ELR (cell line): ENCODE data around the gene CPT1B.
"Not testable (repeated sequence)": the region's sequence is repeated elsewhere in the genome, so short reads cannot be mapped to it uniquely, and the experiment has no call there.

Source experiments
- DNase-seq: peaks from one replicate; pipeline ENCODE4 v3.0.0-alpha.2; 2015; ENCODE audit warnings: low read depth

Gene CPT1B

DNA sequence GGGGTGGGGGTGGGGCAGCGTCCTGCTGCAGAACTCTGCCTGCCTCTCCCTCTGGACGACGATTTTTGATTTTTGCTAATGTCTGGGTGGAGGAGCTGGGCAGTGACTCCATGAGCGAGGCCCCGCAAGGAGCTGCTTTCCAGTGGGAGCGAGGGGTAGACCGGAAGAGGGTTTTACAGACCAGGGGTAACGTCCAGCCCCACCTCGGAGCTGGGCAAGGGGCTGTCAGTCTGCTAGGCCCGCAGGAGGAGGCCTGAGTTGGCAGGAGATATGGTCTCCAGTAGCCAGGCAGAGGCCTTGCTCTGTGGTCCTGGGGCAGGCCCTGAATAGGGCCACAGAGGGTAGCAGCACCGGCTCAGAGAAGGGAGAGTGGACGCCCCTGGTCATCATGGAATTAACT, 31.4 kb upstream of the CPT1B start:
- no peak for DNase-seq

DNA sequence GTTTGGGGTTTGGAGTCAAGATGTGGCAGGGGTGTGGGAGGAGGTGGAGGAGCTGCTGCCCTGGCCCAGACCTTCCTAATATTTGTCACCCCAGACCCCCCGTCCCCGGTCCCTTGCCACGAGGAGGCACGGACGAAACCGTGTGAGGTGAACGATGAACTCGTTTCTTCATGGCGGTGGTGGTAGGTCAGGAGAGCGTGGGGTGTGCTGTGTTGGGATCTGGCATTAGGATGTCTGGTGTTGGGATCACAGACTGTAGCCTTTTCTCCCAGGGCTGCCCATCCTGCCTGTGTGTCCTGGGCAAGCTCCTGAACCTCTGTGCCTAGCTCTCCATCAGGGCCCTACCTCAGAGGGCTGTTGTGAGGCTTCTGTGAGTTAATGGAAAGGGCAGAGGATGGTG, 30.8 kb upstream of the CPT1B start:
- DNase-seq = no peak

DNA sequence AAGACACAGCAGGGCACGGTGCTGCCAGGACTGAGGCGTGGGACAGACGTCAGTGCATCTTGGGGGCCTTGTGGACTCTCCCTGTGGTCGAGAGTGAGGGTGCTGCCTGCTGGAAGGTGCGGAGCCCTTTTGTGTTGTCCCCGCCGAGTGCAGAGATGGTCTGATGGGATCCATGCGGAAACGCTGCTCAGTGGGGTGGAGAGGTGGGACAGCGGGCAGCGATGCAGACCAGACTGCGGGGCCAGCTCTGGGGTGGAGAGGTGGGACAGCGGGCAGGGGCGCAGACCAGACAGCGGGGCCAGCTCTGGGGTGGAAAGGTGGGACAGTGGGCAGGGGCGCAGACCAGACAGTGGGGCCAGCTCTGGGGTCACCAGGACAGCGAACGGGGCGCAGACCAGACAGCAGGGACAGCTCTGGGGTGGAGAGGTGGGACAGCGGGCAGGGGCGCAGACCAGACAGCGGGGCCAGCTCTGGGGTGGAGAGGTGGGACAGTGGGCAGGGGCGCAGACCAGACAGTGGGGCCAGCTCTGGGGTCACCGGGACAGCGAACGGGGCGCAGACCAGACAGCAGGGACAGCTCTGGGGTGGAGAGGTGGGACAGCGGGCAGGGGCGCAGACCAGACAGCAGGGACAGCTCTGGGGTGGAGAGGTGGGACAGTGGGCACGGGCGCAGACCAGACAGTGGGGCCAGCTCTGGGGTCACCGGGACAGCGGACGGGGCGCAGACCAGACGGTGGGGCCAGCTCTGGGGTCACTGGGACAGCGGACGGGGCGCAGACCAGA, 30.0 kb upstream of the CPT1B start:
- DNase-seq = not testable (repeated sequence)

DNA sequence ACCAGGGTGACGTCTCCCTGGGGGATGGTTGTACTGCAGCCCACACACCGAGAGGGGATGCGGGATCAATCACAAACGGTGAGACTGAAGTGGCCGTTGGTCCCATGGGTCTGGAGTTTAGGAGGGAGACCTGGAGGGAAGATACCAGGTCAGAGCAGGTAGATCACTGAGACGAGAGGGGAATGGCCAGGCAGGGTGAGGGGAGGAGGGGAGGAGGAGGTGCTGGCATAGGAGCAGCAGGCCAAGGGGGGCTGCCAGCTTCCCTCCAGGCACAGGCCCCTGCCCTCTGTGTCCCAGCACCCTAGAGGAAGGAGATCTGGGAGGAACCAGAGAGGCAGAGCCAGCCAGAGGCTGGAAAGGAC, 29.4 kb upstream of the CPT1B start:
- no peak for DNase-seq

DNA sequence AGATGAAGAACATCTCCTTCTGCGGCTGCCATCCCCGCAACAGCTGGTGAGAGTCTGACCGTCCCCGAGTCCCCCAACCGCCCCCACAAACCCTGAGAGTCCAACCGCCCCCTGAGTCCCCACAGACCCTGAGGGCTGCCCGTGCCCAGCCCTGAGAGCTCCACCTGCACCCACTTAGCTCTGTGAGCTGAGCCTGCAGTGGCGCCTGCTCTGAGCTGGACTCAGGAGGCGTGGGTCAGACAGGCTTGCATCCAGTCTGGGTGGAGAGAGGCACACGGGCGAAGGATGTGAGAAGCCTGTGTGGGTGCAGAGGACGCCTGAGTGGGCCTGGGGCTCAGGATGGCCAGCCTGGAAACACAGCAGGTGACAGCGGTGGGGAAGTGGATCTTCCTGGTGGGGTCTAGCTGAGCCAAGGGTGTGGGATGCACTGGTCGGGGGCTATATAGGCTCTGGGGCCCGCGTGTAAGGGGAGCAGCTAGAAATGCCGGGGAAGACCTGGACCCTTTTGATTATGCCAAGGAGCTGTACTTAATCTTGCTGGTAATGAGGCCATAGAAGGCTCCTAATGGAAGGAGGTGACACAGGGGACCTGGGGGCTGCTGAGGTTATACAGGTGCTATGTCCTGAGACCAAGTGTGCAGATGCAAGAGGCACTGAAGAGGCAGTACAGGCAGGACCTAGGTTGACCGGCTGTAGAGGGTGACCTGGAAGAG, 28.9 kb upstream of the CPT1B start:
- no peak for DNase-seq

DNA sequence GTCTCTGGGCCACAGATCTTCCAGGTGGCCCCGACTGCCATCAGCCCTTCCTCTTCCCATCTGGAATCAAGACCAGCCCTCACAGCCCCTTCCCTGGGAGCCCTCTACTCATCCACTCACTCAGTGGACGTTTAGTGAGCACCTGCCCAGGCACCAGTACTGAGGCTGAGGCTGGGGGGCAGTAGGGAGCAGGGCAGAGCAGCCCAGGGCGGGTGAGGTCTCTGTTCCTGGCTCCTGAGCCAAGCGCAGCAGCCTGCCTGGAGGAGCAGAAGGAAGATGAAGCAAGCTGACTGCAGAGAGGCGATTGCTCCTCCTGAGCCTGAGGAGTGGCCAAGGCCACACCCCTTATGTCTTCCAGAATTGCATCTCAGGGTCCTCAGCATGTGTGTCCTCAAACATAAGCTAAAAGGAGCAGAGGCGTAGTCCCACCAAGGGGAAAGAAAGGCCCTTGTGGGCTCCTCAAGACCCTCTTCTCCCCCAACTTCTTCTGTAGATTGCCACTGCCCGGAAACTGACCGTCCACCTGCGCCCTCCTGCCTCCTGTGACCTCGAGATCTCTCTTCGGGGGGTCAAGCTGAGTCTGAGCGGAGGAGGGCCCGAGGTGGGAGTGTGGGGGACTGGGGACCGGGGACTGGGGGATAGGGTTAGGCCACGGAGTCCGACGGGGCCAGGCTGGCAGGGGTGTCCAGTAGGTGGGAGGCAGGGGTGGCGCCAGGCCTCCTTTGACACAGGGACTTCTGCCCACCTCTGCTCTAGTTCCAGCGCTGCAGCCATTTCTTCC, 28.1 kb upstream of the CPT1B start:
- DNase-seq = no peak

DNA sequence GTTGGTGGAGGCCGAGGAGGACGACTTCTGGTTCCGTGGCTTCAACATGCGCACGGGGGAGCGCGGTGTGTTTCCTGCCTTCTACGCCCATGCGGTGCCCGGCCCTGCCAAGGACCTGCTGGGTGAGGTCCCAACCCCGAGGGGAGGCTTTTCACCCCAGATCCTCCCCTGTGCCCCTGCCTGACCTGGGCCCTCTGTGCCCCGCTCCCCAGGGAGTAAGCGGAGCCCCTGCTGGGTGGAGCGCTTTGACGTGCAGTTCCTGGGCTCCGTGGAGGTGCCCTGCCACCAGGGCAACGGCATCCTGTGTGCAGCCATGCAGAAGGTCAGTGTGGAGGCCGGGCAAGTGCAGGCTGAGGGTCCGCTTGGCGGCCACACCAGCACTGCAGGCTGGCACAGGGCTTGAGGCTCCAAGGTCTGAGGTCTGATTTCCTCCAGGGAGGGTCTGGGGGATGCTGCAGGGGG, 27.4 kb upstream of the CPT1B start:
- no peak for DNase-seq

DNA sequence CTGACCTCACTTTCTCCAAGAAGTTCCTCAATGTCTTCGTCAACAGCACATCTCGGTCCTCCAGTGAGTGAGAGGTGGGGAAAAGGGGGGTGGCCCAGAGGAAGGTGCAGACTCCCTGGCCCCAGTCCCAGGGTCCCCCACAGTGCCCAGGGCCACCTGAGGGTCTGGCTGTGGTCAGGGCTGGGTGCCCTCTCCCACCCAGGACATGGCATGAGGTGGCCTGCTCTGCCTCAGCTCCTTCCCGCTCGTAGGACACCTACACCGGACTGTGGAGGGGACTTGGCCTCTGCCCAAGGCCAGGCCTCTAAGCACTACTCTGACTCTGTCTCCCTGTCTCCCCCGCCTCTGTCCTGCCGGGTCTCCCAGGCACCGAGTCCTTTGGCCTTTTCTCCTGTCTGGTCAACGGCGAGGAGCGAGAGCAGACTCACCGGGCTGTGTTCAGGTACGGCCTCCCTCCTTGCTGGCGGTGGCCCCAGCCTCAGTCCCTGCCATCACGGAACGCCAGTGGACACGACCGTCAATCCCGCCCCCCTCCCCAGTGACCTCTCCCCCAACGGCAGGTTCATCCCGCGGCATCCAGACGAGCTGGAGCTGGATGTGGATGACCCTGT, 26.9 kb upstream of the CPT1B start:
- no peak for DNase-seq

DNA sequence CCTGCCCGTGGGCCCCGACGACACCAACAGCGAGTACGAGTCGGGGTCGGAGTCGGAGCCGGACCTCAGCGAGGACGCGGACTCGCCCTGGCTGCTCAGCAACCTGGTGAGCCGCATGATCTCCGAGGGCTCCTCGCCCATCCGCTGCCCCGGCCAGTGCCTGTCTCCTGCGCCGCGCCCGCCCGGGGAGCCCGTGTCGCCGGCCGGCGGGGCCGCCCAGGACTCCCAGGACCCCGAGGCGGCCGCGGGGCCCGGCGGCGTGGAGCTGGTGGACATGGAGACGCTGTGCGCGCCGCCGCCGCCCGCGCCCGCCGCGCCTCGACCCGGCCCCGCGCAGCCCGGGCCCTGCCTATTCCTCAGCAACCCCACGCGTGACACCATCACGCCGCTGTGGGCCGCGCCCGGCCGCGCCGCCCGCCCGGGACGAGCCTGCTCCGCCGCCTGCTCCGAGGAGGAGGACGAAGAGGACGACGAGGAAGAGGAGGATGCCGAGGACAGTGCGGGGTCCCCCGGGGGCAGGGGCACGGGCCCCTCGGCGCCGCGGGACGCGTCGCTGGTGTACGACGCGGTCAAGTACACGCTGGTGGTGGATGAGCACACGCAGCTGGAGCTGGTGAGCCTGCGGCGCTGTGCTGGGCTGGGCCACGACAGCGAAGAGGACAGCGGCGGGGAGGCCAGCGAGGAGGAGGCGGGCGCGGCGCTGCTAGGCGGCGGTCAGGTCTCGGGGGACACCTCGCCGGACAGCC, 26.2 kb upstream of the CPT1B start:
- no peak for DNase-seq

DNA sequence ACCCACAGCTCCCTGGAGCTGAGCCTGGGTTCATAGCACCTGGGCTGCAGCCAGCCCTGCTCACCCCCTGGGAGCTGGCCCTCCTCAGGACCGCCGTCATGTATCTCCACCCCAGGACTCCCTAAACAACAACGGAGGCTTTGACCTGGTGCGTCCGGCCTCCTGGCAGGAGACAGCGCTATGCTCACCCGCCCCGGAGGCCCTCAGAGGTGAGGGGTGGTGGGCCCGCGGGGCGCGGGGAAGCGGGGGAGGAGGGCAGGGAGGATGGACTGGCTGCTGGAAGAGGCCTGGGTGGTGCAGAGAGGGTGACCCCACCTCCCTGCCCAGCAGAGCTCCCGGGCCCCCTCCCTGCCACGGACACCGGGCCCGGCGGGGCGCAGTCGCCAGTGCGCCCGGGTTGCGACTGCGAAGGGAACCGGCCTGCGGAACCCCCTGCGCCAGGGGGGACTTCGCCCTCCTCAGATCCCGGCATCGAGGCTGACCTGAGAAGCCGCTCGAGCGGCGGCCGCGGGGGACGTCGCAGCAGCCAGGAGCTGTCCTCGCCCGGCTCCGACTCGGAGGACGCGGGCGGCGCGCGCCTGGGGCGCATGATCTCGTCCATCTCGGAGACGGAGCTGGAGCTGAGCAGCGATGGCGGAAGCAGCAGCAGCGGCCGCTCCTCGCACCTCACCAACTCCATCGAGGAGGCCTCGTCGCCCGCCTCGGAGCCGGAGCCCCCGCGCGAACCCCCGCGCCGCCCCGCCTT, 25.5 kb upstream of the CPT1B start:
- no peak for DNase-seq

DNA sequence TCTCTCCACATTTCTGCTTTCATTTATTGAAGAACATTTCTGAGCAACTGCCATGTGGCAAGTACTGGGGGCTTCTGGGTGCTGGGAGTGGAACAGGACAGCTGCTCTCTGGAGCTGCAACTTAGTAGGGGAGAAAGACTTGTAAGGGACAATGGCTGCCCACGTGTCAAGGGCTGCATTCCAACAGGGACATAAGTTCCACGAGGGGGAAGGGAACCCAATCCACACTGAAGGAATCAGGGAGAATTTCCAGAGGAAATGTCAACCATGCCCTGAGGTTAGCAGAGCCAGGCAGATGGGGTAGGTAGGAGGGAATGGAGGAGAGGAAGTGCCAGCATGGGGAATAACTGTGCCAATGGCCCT, 24.1 kb upstream of the CPT1B start:
- no peak for DNase-seq

DNA sequence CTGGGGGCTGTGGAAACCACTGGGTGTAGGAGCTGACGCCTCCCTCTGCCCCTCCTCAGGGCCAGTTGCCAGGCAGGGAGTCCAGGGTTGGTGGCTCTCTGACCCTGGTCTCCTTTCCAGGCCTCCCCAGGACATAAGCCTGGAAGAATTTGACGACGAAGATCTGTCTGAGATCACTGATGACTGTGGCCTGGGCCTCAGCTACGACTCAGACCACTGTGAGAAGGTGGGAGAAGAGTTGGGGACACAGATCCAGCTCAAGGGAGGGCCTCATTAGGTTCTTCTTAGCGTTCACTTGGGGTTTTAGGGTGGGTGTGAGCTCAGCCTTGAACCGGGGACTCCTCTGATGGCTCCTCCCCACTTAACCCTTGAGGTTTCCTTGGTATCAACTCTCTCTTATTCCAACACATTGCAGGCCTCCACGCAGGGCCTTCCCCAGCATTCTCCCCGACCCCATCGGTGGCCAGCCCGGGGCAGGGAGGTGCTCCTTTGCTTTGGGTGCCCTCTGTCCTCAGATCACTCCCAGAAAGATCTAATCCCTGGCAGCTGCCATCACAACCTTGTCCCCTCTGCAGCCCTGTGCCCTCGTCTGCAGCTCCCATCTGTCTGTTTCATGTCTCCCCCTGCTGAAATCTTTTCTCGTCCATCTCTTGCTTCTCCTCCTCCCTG, 23.6 kb upstream of the CPT1B start:
- no peak for DNase-seq

DNA sequence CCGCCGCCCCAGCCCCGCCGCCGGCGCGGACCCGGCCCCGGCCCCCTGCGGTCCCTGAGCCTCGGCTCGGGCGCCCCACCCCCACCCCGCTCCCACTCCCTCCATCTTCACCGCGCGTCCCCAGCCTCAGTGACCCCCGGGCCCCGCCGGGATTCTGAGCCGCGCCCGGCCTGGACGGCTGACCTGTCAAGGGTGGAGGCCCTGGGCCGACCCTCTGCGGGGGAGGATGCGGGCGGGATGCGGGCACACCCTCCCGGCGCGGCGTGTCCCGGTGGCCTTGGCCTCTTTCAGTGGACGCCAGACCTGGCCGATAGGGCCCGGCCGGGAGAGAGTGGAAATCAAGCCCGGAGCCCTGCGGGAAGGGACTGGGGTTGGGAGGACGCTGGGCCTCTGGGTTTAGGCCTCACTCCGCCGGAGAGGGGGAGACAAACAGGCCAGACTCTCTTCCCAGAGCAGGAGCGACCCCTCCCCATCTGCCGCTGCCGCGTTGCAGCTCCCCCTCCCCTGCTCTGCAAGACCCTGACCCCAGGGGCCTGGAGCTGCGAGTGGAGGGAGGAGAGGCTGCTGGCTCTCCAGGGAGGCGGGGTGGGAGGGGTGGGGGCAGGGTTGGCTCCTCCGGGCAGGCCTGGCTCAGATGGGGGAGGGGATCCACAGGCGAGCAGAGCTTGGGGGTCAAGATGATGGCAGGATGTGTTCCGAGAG, 22.9 kb upstream of the CPT1B start:
- DNase-seq = no peak

DNA sequence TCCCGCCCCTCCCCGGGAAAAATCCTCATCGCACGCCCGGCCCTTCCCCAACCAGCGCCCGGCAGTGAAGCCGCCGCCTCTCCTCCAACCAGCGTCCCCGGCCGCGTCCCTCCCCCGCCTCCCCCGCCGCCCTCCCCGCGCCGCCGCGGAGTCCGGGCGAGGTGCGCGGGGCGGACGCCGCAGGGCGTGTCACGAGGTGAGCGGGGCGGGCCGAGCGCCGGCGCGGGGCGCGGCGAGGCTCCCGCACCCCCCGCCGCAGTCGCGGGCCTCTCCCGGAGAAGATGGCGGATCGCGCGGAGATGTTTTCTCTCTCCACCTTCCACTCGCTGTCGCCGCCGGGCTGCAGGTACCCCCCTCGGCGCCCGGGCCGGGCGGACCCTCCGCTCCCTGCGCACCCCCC, 22.3 kb upstream of the CPT1B start, which contains the start of gene MAPK8IP2:
Gene MAPK8IP2, plus strand, starts transcription at position 256 of the 400 bp plus-strand sequence. Its CDS starts 26 bp downstream, at position 282.
- no peak for DNase-seq

DNA sequence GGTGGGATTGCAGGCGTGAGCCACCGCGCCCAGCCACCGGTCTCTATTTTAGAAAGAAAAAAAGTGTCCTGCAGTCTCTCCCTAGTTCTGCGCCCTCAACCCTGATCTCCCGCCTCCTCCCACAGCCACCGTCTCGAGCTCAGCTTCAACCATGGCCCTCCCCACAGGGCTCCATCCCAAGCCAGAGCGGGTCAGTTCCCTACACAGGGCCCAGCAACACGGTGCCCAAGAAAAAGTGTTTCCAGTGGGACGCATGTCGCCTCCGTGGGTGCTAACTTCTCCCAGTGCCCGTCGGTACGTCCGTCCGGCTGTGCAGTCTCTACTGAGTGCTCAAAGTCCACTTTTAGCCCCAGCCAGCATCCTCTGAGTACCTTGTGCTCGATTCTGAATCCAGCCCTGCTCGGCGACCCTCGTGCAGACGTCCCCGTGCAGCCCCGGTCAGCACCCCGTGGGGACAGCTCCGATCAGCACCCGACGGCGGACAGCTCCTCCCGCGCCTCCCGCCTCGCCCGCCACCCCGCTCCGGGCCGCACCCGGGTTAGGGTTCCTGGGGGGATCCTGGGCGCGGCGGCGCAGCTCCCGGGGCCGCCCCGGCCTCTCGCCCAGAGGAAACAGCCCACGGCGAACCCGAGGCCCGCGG, 21.7 kb upstream of the CPT1B start:
- DNase-seq = peak; percentile 43

DNA sequence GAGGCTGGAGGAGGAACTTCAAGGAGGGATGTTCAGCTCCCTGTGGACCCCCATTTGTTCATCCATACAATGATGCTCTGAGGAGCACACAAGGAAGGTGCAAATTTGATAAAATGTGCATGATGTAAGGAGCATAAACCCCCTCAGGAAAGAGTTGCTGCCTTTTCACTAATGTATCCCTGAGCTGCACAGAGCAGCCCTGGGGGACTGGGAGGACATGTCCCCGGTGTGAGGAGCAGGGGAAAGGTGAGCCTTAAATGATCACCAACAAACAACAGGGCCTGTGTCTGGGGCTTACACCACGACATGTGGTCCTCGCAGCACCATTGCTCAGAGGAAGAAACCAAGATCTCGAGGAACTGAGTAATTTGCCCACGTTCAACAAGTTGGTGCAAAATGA, 18.9 kb upstream of the CPT1B start:
- no peak for DNase-seq

DNA sequence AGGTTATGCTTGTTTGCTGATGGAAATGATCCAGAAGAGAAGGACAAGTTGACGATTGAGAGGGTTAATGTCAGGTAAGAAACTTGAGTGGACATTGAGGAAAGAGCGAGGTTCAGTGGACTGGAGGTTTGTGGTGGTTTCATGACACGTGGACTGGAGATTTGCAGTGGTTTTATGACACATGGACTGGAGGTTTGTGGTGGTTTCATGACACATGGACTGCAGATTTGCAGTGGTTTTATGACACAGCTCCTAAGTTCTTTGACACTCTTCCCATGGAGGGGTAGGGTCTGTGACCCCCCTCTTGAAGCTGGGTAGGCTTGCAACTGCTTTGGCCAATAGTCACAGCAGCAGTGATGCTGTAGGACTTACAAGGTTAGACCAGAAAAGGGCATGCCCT, 17.0 kb upstream of the CPT1B start:
- DNase-seq = no peak

DNA sequence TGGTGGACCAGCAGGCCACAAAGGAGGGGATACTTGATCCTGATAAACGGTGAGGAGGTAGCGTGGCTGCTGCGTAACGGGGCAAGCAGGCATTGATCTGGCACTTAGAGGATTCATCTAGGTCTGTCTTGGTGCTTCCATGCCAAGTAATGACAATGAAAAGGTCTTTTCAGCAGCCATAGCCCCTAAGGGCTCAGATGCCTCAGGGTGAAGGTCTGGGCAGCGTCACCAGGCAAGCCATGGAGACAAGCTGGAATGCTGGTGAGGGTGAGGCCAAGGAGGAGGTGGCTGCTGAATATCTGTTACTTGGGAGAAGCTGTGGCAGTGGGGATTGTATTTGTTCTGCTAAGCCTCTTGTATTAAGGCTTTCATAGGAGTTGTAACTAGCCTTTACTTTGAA, 9.2 kb upstream of the CPT1B start:
- no peak for DNase-seq

DNA sequence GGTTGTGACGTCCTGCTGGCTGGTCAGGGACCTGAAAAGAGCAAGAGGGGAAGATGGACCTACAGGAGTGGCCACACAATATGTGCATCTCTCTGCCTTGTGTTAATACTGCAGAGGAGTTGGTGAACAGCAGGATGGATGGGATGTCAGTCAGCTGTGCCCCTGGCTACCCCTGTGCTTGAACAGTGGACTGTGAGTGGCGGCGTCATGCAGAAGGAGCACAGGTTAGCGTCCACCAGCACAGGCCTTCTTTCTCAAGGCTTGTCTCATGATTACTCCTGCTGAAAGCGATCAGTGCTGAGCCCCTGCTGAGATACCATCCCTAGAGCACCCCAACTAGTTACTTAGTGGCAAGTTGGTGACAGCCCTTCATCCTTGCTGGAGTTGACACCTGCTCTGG, 8.2 kb upstream of the CPT1B start:
- DNase-seq = no peak
